Left renal pelvis (tissue), 4 donors: ENCODE results near the gene RAD51. TPM values are rescaled to one million over a fixed set of nuclear protein-coding genes. Genes with fewer than 3 reads are reported as not detected.

Experiments
- DNase-seq, 4 donors: peaks; one replicate each; pipeline ENCODE4 v3.0.0-alpha.2; 2013; ENCODE audit warnings: low read depth in 4 of 4, low spot score in 3 of 4
- polyA plus RNA-seq, 4 donors: library from polyadenylated mRNA; unstranded; fragments of 120-200 nt; gene quantifications; one replicate each; pipeline ENCODE4 v1.2.1, GENCODE V29; 2013; ENCODE audit not compliant: insufficient read length in 4 of 4

RAD51 gene
- polyA plus RNA-seq, 4 donors: 10.7 to 14.9 (median 13.3) TPM

- DNase-seq: no peak
These were observed 81.0 kb downstream of the RAD51 start for GRCh38 chr15:40775740-40776536.

- DNase-seq: no peak
These were observed 81.7 kb downstream of the RAD51 start for GRCh38 chr15:40776537-40777141.

Other genes with a start within 250 kb of the RAD51 start
- 10 to 100 TPM; 35.3 to 56.7 (median 38.2) TPM for gene CHST14, start 224.2 kb upstream of the RAD51 start, polyA plus RNA-seq
- gene CCDC32, start 130.1 kb upstream of the RAD51 start, polyA plus RNA-seq: 10 to 100 TPM; 23.3 to 27.0 (median 26.0) TPM
- 10 to 100 TPM in 2 of 4 donors, 1 to 10 TPM in 2; 8.5 to 12.7 (median 9.8) TPM for gene RPUSD2, start 125.9 kb upstream of the RAD51 start, polyA plus RNA-seq
- gene KNL1, start 100.9 kb upstream of the RAD51 start, polyA plus RNA-seq: 10 to 100 TPM; 17.9 to 21.6 (median 19.3) TPM
- gene RMDN3, start 60.1 kb downstream of the RAD51 start, polyA plus RNA-seq: 10 to 100 TPM; 30.6 to 45.6 (median 39.7) TPM
- 10 to 100 TPM in 3 of 4 donors, 1 to 10 TPM in 1; 6.9 to 47.2 (median 29.5) TPM for gene GCHFR, start 68.9 kb downstream of the RAD51 start, polyA plus RNA-seq
- 1 to 10 TPM; 1.5 to 4.6 (median 2.0) TPM for gene C15orf62, start 74.8 kb downstream of the RAD51 start, polyA plus RNA-seq
- gene ZFYVE19, start 111.9 kb downstream of the RAD51 start, polyA plus RNA-seq: 10 to 100 TPM; 22.4 to 31.4 (median 26.6) TPM
- 10 to 100 TPM; 33.8 to 42.6 (median 37.6) TPM for gene DNAJC17, start 112.3 kb downstream of the RAD51 start, polyA plus RNA-seq
- under 1 TPM in 3 of 4 donors, not detected in 1; 0.32 to 0.93 (median 0.52) TPM for gene PPP1R14D, start 133.5 kb downstream of the RAD51 start, polyA plus RNA-seq
- 10 to 100 TPM in 3 of 4 donors, 1 to 10 TPM in 1; 2.7 to 70.8 (median 65.9) TPM for gene SPINT1, start 148.9 kb downstream of the RAD51 start, polyA plus RNA-seq
- 1 to 10 TPM in 3 of 4 donors, under 1 TPM in 1; 0.26 to 1.9 (median 1.4) TPM for gene RHOV, start 179.1 kb downstream of the RAD51 start, polyA plus RNA-seq
- gene VPS18, start 199.3 kb downstream of the RAD51 start, polyA plus RNA-seq: 10 to 100 TPM; 10.6 to 17.5 (median 16.8) TPM
- 1 to 10 TPM; 5.8 to 8.3 (median 6.7) TPM for gene DLL4, start 234.2 kb downstream of the RAD51 start, polyA plus RNA-seq